ENCODE data around the gene COG5. TPM values are rescaled to one million over a fixed set of nuclear protein-coding genes. Genes with fewer than 3 reads are reported as not detected.
A peak's percentile ranks its signal among the peaks of the same experiment; 100 is the strongest.

The COG5 gene
- total and polyA plus RNA-seq, 2 of the 4 experiments (the other 2 are of a cell fraction), result 18.5 to 27.4 TPM

DNA sequence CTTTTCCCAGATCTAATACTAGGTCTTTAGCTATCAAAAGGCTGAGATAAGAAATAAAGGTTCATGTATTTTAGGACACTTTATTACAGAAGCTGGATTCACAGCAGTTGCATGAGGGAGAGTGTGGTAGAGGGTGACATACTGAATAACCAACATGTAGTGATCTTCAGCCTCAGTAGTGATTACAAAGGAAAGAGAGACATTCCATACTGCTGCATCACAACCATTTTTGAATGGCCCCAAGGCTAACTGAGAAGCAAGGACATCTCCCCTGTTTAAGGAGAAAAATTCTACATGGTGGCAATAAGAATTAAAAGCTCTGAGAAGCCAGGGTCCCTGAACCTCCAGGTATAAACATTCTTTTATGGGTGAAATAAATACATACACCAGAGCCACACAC, 35.3 kb downstream of the COG5 start:
- ATAC-seq (ENCODE audit: low read depth) (peak; percentile 97), DNase-seq (peak; percentile 82)
- H2AK5ac ChIP-seq (ENCODE audit: low read depth, low read length), result no peak overlapping the region
- no peak overlapping the region for H3K18ac ChIP-seq (ENCODE audit: low read depth, low read length)
- no peak overlapping the region for H3K27ac ChIP-seq (ENCODE audit: insufficient read depth, low read length)
- H2BK15ac ChIP-seq (ENCODE audit: low read depth, low read length), result no peak overlapping the region
- H3K9me3 ChIP-seq (ENCODE audit: control insufficient read depth, insufficient read depth, low read length), result no peaks in the 10 kb centered on the region
- no peaks in the 10 kb centered on the region for H3K27me3 ChIP-seq (ENCODE audit: control insufficient read depth, insufficient read depth, low read length)
- H2AK9ac ChIP-seq (replicated peaks; ENCODE audit: low read depth, low read length, poor library complexity), result no peak overlapping the region
- peak overlapping the region in 1 of 2 experiments; percentile 49; a peak in 1 of 4 replicates for H4K8ac ChIP-seq (ENCODE audit: low read depth in 2 of 2, low read length in 2 of 2)
- no peak overlapping the region for H2BK5ac ChIP-seq (ENCODE audit: low read depth, low read length, poor library complexity, severe bottlenecking)
- H3K4me3 ChIP-seq (ENCODE audit: insufficient read depth, low read depth, low read length), result no peak overlapping the region
- no peaks in the 10 kb centered on the region; the same call in 1 of the 2 replicates for H3K4me1 ChIP-seq (ENCODE audit: control insufficient read depth, insufficient read depth, low read length)
- H3K56ac ChIP-seq (ENCODE audit: extremely low read depth, insufficient read depth, low read length), result no peak overlapping the region
- H3K36me3 ChIP-seq (ENCODE audit: control insufficient read depth, insufficient read depth, low read length), result peaks cover 2% of the 10 kb centered on the region
- H2BK20ac ChIP-seq (ENCODE audit: low read depth, low read length), result no peak overlapping the region
- no peak overlapping the region for H4K5ac ChIP-seq (ENCODE audit: low read depth, low read length)
- in situ Hi-C loops (cut with MboI; ENCODE audit: low sequenced_read_pairs) (no loop called here), dilution Hi-C loops (cut with HindIII; ENCODE audit: low sequenced_read_pairs, unreplicated experiment) (no loop called here), intact Hi-C loops (cut with micrococcal nuclease) (no loop called here)
- TF ChIP-seq FOS (IDR thresholded peaks at IDR 0.05; ENCODE audit: low read depth, low read length) (0 out of 2 replicates have a peak, but pooled peaks have one; percentile 7), MAZ (IDR thresholded peaks at IDR 0.05; ENCODE audit: borderline replicate concordance, low read depth, low read length) (no peak), RCOR1 (IDR thresholded peaks at IDR 0.05; ENCODE audit: insufficient replicate concordance, low read length) (no peak)
- H3K9ac ChIP-seq (ENCODE audit: low read depth, low read length), result no peak overlapping the region
- H2AFZ ChIP-seq (replicated peaks; ENCODE audit: low read length, poor library complexity), result no peak overlapping the region
- no peak overlapping the region for H3K4me2 ChIP-seq (ENCODE audit: low read depth, low read length)
- H3K9me1 ChIP-seq (ENCODE audit: insufficient read depth, low read length), result peaks cover 8% of the 10 kb centered on the region; the same call in 1 of the 2 replicates
- no peak overlapping the region for H3K23ac ChIP-seq (ENCODE audit: low read depth, low read length)
- 0 out of 2 replicates have a peak overlapping the region, but pooled peaks have one; percentile 32 for H3K14ac ChIP-seq (replicated peaks; ENCODE audit: low read depth, low read length)
- H3K79me1 ChIP-seq (ENCODE audit: low read depth in 1 of 2, low read length in 2 of 2), result peaks cover 18 to 28% of the 10 kb centered on the region in 2 experiments
- no peaks in the 10 kb centered on the region; the same call in none of the 2 replicates for H4K20me1 ChIP-seq (ENCODE audit: insufficient read depth, low read length)
- ChIA-PET CTCF (interaction anchor here (0.5 kb wide), 1 partner anchor 1140 kb away, joined by 6 read pairs; no protein-coding TSS in a partner anchor), POLR2A (ENCODE audit: unreplicated experiment) (no interaction called here)
- H4K91ac ChIP-seq (ENCODE audit: insufficient read depth, low read depth, low read length), result no peak overlapping the region
- no TSS peak for BruUV-seq (replicated peaks)
- no peak overlapping the region for H3K4ac ChIP-seq (ENCODE audit: low read depth, low read length)
- no peak overlapping the region for H2BK120ac ChIP-seq (ENCODE audit: low read depth, low read length)

All from IMR-90 (cell line).